HG02588 (cell line): ENCODE data around the gene CDRT4.

Experiments used
- ATAC-seq: cut with Tn5 transposase; IDR thresholded peaks from one replicate; pipeline ENCODE4 v1.9.1; 2021; ENCODE audit warnings: mild to moderate bottlenecking, moderate library complexity; ENCODE audit not compliant: unreplicated experiment

The CDRT4 gene

GRCh38 chr17:15493693-15494035 is 26.2 kb upstream of the CDRT4 start:
- ATAC-seq, result no peak

GRCh38 chr17:15492791-15493692 is 25.6 kb upstream of the CDRT4 start:
- no peak for ATAC-seq

- no peak for ATAC-seq
These were observed 24.8 kb upstream of the CDRT4 start for GRCh38 chr17:15492186-15492585.

GRCh38 chr17:15490634-15491261 is 23.3 kb upstream of the CDRT4 start:
- ATAC-seq, result no peak

- no peak for ATAC-seq
These were observed 21.1 kb upstream of the CDRT4 start for GRCh38 chr17:15488557-15488956.

GRCh38 chr17:15485045-15485444 is 17.6 kb upstream of the CDRT4 start:
- no peak for ATAC-seq

- no peak for ATAC-seq
These were observed 16.0 kb upstream of the CDRT4 start for GRCh38 chr17:15483431-15483830.

GRCh38 chr17:15482476-15482875 is 15.1 kb upstream of the CDRT4 start:
- no peak for ATAC-seq

GRCh38 chr17:15481481-15481880 is 14.1 kb upstream of the CDRT4 start:
- no peak for ATAC-seq

- no peak for ATAC-seq
These were observed 12.8 kb upstream of the CDRT4 start for GRCh38 chr17:15480204-15480603.

GRCh38 chr17:15479703-15480102 is 12.3 kb upstream of the CDRT4 start:
- no peak for ATAC-seq

GRCh38 chr17:15478845-15479244 is 11.4 kb upstream of the CDRT4 start:
- ATAC-seq, result no peak

GRCh38 chr17:15475631-15476354 is 8.4 kb upstream of the CDRT4 start:
- ATAC-seq, result no peak

GRCh38 chr17:15472891-15473290 is 5.5 kb upstream of the CDRT4 start:
- no peak for ATAC-seq

- no peak for ATAC-seq
These were observed 3.1 kb upstream of the CDRT4 start for GRCh38 chr17:15470536-15470935.

GRCh38 chr17:15469260-15469659 is 1.8 kb upstream of the CDRT4 start:
- ATAC-seq, result no peak

GRCh38 chr17:15468126-15468525 is 705 bp upstream of the CDRT4 start:
- ATAC-seq, result no peak

GRCh38 chr17:15466131-15466530 is 1.3 kb downstream of the CDRT4 start:
- ATAC-seq, result no peak

- no peak for ATAC-seq
These were observed 2.2 kb downstream of the CDRT4 start for GRCh38 chr17:15465045-15465701.

- no peak for ATAC-seq
These were observed 3.0 kb downstream of the CDRT4 start for GRCh38 chr17:15464231-15464985.
